ENCODE results near the gene MMADHC.
A peak's percentile ranks its signal among the peaks of the same experiment; 100 is the strongest.

The MMADHC gene

GRCh38 chr2:149587220-149587949, at the start of gene MMADHC:
TSS of gene MMADHC (minus strand) at chr2:149587775. CDS start at chr2:149587097, 678 bp downstream.
- H3K4me1 ChIP-seq (ENCODE audit: control insufficient read depth, insufficient read depth, low read length), result no peaks in the 10 kb centered on the region
- H3K27me3 ChIP-seq (ENCODE audit: control insufficient read depth, insufficient read depth, low read length), result no peaks in the 10 kb centered on the region
- no peaks in the 10 kb centered on the region for H3K9me3 ChIP-seq (ENCODE audit: control insufficient read depth, insufficient read depth, low read length)
- peak within 1 kb of the TSS; percentile 80; the same call in 1 of the 2 replicates for H3K4me3 ChIP-seq (ENCODE audit: low read length)
- no peak within 1 kb of the TSS for H3K27ac ChIP-seq (ENCODE audit: low read length)
- no peaks in the 10 kb centered on the region for H3K36me3 ChIP-seq (ENCODE audit: control insufficient read depth, insufficient read depth, low read length)
- peak; percentile 86 for DNase-seq (ENCODE audit: low read depth, low spot score)
- no CpG with 5 or more reads among the region's 45 CpGs for WGBS (ENCODE audit: insufficient coverage, insufficient read length)

DNA sequence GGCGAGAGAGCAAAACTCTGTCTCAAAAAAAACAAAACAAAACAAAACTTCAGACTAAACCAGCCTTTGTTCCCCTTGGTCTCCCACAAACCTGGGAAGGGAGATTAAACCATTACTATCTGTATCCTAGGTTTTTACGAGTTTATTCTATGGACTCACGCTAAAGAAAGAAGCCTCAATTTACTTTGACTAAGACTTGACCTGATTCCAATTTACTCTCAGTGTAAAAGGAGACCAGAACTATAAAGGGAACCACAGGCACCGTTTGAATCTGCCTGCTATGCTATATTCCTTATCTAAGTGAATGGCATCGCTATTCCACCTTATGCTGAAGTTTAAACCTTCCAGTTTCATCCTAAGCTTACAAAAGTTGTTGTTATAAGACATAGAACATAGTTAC, 46.5 kb upstream of the MMADHC start:
- H3K4me1 ChIP-seq (ENCODE audit: control insufficient read depth, insufficient read depth, low read length), result no peaks in the 10 kb centered on the region
- no CpG with 5 or more reads among the region's 5 CpGs for WGBS (ENCODE audit: insufficient coverage, insufficient read length)

DNA sequence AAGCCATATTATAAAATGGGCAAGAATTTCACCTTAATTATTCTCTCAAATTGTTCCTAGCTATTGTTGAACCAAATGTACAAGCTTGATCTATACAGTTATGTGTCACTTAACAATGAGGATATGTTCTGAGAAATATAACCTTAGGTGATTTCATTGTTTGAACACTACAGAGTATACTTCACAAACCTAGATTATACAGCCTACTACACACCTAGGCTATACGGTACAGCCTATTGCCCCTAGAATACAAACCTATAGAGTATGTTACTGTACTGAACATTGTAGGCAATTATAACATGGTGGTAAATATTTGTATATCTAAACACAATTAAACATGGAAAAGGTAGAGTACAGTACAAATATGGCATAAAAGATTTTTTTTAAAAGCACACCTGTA, 42.9 kb upstream of the MMADHC start:
- no peak overlapping the region for H3K4me3 ChIP-seq (ENCODE audit: low read length)
- DNase-seq (ENCODE audit: low read depth, low spot score), result no peak
- no CpG with 5 or more reads among the region's 1 CpG for WGBS (ENCODE audit: insufficient coverage, insufficient read length)
- no peaks in the 10 kb centered on the region for H3K27me3 ChIP-seq (ENCODE audit: control insufficient read depth, insufficient read depth, low read length)
- H3K36me3 ChIP-seq (ENCODE audit: control insufficient read depth, insufficient read depth, low read length), result no peaks in the 10 kb centered on the region
- no peaks in the 10 kb centered on the region for H3K9me3 ChIP-seq (ENCODE audit: control insufficient read depth, insufficient read depth, low read length)
- no peaks in the 10 kb centered on the region for H3K4me1 ChIP-seq (ENCODE audit: control insufficient read depth, insufficient read depth, low read length)
- no peak overlapping the region for H3K27ac ChIP-seq (ENCODE audit: low read length)

More for the DNA sequence above, 46.5 kb upstream of the MMADHC start:
- Histone ChIP-seq H3K27ac (ENCODE audit: low read length) (no peak overlapping the region), H3K36me3 (ENCODE audit: control insufficient read depth, insufficient read depth, low read length) (no peaks in the 10 kb centered on the region), H3K9me3 (ENCODE audit: control insufficient read depth, insufficient read depth, low read length) (no peaks in the 10 kb centered on the region), H3K4me3 (ENCODE audit: low read length) (no peak overlapping the region), H3K27me3 (ENCODE audit: control insufficient read depth, insufficient read depth, low read length) (no peaks in the 10 kb centered on the region)
- DNase-seq (ENCODE audit: low read depth, low spot score), result no peak

DNA sequence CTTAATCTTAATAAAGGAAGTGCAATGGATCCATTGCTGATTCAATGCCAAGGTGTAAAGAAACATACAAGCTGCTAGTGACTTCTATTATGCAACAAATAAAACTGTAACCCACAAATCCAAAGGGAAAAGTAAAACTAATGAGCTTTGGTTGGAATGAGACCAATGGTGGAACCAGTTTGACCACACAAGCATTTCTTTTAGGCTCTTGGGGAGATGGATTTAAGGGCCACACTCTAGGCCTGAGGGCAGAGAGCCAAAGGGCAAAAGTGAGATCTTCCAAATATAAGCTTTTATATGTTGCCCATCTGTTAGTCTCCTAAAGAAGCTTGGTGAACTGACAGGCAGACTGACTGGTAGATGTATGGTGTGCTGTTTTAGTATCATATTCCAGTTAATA, 41.5 kb upstream of the MMADHC start:
- Histone ChIP-seq H3K27ac (ENCODE audit: low read length) (no peak overlapping the region), H3K36me3 (ENCODE audit: control insufficient read depth, insufficient read depth, low read length) (no peaks in the 10 kb centered on the region), H3K9me3 (ENCODE audit: control insufficient read depth, insufficient read depth, low read length) (no peaks in the 10 kb centered on the region), H3K4me3 (ENCODE audit: low read length) (no peak overlapping the region), H3K27me3 (ENCODE audit: control insufficient read depth, insufficient read depth, low read length) (no peaks in the 10 kb centered on the region), H3K4me1 (ENCODE audit: control insufficient read depth, insufficient read depth, low read length) (no peaks in the 10 kb centered on the region)
- no peak for DNase-seq (ENCODE audit: low read depth, low spot score)

DNA sequence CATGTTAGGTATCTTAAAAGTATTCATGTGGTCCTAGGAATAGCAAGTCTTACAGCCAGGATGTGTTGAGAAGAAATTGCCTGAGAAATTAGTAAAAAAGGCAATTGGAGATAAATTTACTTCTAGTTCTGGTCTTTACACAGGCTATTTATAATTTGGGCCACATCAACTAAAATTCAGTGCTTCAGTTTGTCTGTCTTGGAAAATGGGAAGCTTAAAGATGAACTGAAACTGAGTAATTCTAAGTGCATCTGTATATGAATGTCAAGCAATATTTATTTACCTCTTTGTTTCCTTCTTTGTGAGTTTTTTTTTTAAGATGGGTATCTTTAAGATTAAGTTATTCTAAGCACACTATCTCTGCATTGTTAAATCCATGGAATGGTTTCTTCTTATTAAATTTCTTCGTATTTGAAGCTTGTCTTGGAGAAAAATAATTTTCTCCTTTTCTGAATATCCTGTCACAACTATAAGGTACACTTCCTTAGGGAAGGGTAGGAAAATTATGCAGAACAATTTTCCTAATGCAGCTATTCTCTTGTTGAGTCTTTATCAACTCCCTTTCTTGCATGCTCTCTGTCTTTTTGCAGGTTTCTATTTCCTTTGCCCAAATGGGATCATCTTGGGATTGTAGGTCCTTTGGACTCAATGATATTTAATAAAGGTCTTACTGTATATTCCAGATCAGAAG, 39.7 kb upstream of the MMADHC start:
- WGBS (ENCODE audit: insufficient coverage, insufficient read length), result no CpG with 5 or more reads among the region's 1 CpG
- no peak for DNase-seq (ENCODE audit: low read depth, low spot score)
- H3K4me1 ChIP-seq (ENCODE audit: control insufficient read depth, insufficient read depth, low read length), result no peaks in the 10 kb centered on the region
- H3K4me3 ChIP-seq (ENCODE audit: low read length), result no peak overlapping the region
- H3K9me3 ChIP-seq (ENCODE audit: control insufficient read depth, insufficient read depth, low read length), result no peaks in the 10 kb centered on the region
- H3K36me3 ChIP-seq (ENCODE audit: control insufficient read depth, insufficient read depth, low read length), result no peaks in the 10 kb centered on the region
- no peaks in the 10 kb centered on the region for H3K27me3 ChIP-seq (ENCODE audit: control insufficient read depth, insufficient read depth, low read length)
- H3K27ac ChIP-seq (ENCODE audit: low read length), result no peak overlapping the region

GRCh38 chr2:149625671-149626070, 38.1 kb upstream of the MMADHC start:
- no peak overlapping the region for H3K4me3 ChIP-seq (ENCODE audit: low read length)
- no CpG with 5 or more reads among the region's 2 CpGs for WGBS (ENCODE audit: insufficient coverage, insufficient read length)
- no peaks in the 10 kb centered on the region for H3K9me3 ChIP-seq (ENCODE audit: control insufficient read depth, insufficient read depth, low read length)
- H3K27ac ChIP-seq (ENCODE audit: low read length), result no peak overlapping the region
- H3K4me1 ChIP-seq (ENCODE audit: control insufficient read depth, insufficient read depth, low read length), result no peaks in the 10 kb centered on the region
- DNase-seq (ENCODE audit: low read depth, low spot score), result no peak
- no peaks in the 10 kb centered on the region for H3K36me3 ChIP-seq (ENCODE audit: control insufficient read depth, insufficient read depth, low read length)
- H3K27me3 ChIP-seq (ENCODE audit: control insufficient read depth, insufficient read depth, low read length), result no peaks in the 10 kb centered on the region

- Histone ChIP-seq H3K4me3 (ENCODE audit: low read length) (no peak overlapping the region), H3K27me3 (ENCODE audit: control insufficient read depth, insufficient read depth, low read length) (no peaks in the 10 kb centered on the region), H3K27ac (ENCODE audit: low read length) (no peak overlapping the region), H3K4me1 (ENCODE audit: control insufficient read depth, insufficient read depth, low read length) (no peaks in the 10 kb centered on the region), H3K9me3 (ENCODE audit: control insufficient read depth, insufficient read depth, low read length) (no peaks in the 10 kb centered on the region), H3K36me3 (ENCODE audit: control insufficient read depth, insufficient read depth, low read length) (no peaks in the 10 kb centered on the region)
- WGBS (ENCODE audit: insufficient coverage, insufficient read length), result no CpG with 5 or more reads among the region's 3 CpGs
- DNase-seq (ENCODE audit: low read depth, low spot score), result no peak
Measured at GRCh38 chr2:149625271-149625670, 37.7 kb upstream of the MMADHC start.

DNA sequence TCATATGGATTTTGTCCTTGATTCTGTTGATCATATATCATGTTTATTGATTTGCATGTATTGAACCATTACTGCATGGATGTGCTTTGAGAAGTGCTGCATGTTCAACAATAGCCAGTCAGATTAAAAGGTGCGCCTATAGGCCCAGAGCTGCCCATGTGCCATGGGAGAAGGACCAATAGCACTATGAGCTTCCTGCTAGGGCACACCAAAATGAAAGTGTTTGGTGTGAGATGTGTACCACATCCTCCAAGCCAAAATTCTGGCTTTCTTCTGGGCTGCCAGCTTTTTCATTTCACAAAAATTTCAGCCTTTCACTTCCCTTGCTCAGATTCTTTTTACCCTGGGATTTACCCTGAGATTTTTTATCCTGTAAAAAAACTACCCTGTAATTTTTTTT, 34.8 kb upstream of the MMADHC start:
- Histone ChIP-seq H3K27me3 (ENCODE audit: control insufficient read depth, insufficient read depth, low read length) (no peaks in the 10 kb centered on the region), H3K27ac (ENCODE audit: low read length) (no peak overlapping the region), H3K36me3 (ENCODE audit: control insufficient read depth, insufficient read depth, low read length) (no peaks in the 10 kb centered on the region), H3K9me3 (ENCODE audit: control insufficient read depth, insufficient read depth, low read length) (no peaks in the 10 kb centered on the region), H3K4me3 (ENCODE audit: low read length) (no peak overlapping the region), H3K4me1 (ENCODE audit: control insufficient read depth, insufficient read depth, low read length) (no peaks in the 10 kb centered on the region; the same call in 1 of the 2 replicates)
- DNase-seq (ENCODE audit: low read depth, low spot score), result no peak
- WGBS (ENCODE audit: insufficient coverage, insufficient read length), result no CpG with 5 or more reads among the region's 1 CpG

DNA sequence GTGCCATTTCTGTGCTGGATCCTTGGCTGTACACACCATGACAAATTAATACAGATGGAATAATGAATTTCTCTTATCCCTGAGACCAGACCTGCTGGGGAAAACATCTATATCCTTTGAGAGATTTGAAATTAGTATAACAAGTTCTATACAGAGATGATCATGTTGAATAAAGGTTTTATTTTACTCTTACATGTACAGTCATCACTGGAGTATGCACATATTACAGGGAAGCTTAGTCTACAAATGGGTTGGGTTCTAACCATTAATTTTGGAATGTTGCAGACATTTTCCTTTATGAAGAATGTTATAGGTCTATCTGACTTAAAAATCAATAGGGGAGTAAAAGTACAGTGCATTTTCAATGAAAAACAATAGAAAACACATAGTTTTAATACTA, 29.9 kb upstream of the MMADHC start:
- Histone ChIP-seq H3K36me3 (ENCODE audit: control insufficient read depth, insufficient read depth, low read length) (no peaks in the 10 kb centered on the region), H3K27me3 (ENCODE audit: control insufficient read depth, insufficient read depth, low read length) (no peaks in the 10 kb centered on the region), H3K9me3 (ENCODE audit: control insufficient read depth, insufficient read depth, low read length) (no peaks in the 10 kb centered on the region), H3K4me3 (ENCODE audit: low read length) (no peak overlapping the region), H3K4me1 (ENCODE audit: control insufficient read depth, insufficient read depth, low read length) (no peaks in the 10 kb centered on the region; the same call in 1 of the 2 replicates), H3K27ac (ENCODE audit: low read length) (no peak overlapping the region)
- DNase-seq (ENCODE audit: low read depth, low spot score), result no peak

DNA sequence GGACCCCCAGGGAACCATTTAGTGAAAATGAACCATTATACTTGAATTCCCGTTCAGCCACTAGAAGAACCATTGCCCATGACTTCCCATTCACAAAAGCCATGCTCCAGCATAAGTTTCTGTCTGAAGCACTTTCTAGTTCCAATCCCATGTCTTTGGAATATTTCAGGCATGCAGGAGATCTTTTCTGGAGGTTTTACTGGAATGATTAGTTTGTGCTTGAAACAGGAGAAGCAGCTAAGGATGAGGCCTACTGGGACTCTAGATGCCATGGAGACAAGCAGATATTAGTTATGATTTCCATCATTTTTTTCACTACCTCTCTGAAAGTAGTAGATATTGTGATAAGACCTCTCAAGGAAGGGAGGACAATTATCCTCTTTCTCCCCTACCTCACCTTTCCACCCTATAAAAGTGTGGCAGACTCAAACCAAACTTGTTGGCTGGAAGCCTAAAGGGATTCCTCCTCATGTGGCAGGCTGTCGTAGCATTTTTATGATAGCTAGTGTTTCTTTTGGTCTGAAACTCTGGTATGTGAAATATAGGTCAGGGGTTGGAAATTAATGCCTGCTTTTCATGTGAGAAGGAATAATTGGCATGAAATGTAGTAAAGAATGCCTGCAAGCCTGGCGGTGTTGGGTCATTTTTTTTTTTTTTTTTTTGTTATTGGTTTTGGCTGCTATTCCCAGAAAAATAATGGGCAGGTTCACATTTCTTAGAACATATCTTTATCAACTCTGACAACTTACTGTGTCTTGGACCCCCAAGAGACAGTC, 29.3 kb upstream of the MMADHC start:
- H3K27me3 ChIP-seq (ENCODE audit: control insufficient read depth, insufficient read depth, low read length), result no peaks in the 10 kb centered on the region
- no peaks in the 10 kb centered on the region for H3K9me3 ChIP-seq (ENCODE audit: control insufficient read depth, insufficient read depth, low read length)
- DNase-seq (ENCODE audit: low read depth, low spot score), result no peak
- no CpG with 5 or more reads among the region's 3 CpGs for WGBS (ENCODE audit: insufficient coverage, insufficient read length)
- no peak overlapping the region for H3K4me3 ChIP-seq (ENCODE audit: low read length)
- H3K36me3 ChIP-seq (ENCODE audit: control insufficient read depth, insufficient read depth, low read length), result no peaks in the 10 kb centered on the region
- H3K4me1 ChIP-seq (ENCODE audit: control insufficient read depth, insufficient read depth, low read length), result no peaks in the 10 kb centered on the region; the same call in 1 of the 2 replicates
- no peak overlapping the region for H3K27ac ChIP-seq (ENCODE audit: low read length)
